HG03575 (cell line): Measurements from ENCODE around the gene VAPB.

Source experiments
- ATAC-seq: cut with Tn5 transposase; IDR thresholded peaks from one replicate; pipeline ENCODE4 v1.9.1; 2021; ENCODE audit not compliant: unreplicated experiment, insufficient number of reproducible peaks, low FRiP score; ENCODE audit errors: extremely low read depth

VAPB gene

DNA sequence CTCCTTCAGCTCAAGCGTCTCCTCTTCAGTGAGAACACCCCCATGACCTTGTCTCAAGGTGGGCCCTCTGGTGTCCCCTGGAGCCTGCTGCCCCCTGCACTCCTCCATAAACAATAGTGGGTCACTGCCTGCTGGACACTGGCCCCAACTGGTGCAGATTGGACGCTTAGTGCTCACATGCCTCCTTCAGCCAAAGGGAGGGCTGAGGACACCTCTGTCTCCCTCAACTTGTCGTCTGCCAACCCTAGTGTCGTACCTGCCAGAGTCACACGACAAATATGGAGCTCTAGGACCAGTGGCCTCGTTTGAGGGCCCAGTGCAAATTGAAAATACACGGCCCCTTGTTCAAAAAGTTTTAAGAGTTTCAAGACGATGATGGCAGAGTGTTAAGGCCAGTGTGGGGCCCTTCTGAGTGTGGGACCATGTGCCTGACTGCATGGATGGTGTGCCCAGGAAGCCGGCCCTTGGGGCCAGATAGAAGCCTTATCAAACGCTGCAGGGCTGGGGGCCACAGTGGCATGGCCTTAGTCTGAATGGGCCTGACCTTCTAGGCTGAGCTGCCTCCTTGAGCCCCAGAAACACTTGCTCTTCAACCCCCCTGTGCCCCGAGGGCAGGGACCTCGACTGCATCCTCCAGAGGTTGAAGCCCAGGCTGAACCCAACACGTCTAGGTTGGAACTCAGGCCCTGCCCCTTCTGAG lies 106.0 kb downstream of the VAPB start:
- ATAC-seq = no peak

DNA sequence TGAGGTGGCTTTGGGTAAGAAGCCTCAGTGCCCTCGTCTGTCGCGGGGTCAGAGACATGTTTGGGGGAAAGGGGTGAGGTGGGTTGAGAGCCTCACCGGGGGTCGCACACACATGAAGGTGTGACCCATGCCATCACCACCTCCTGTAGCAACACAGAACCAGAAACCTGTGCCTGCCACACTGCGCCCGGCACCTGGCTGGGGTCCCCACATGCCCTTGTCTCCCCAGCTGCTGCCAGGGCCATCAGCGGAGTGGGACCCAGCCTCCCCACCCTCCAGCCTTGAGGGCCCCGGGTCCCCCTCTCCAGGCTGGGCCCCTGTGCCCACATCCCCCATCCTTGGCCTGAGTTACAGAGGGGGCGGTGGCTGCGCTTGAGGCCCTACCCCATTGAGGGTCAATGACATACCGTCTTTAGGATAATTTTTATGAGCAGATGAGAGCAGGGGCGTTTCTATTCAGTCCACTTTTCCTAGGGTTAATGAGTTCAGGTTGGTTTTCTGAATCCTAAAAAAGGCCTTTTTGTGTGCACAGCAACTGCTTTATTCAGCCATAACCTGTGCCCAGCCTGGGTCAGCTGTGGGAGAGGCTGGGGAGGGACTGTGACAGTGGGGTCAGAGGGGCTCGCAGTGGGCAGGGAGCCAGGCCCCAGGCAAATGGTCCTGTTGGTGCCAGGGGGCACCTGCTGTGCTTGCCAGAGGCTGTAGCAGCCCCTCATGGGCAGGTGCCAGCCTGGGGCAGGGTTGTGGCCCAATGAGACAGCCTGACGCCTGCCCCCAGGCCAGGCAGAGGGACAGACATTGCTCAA lies 106.8 kb downstream of the VAPB start:
- ATAC-seq = no peak

DNA sequence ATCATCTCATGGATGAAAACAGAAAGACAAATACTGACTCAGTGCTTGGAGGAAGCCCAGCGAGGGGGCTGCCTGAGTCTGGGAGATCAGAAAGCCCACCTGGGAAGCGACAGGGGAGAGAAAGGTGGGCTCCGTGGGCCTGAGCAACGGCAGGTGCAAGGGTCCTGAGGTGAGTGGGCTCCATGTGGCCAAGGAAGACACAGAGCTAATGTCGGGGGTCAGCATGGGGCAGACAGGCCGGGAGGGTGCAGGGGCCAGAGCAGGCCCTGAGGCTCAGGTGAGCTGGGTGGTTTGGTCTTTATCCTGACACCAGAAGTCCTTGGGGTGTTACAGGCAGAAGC lies 107.4 kb downstream of the VAPB start:
- ATAC-seq = no peak

DNA sequence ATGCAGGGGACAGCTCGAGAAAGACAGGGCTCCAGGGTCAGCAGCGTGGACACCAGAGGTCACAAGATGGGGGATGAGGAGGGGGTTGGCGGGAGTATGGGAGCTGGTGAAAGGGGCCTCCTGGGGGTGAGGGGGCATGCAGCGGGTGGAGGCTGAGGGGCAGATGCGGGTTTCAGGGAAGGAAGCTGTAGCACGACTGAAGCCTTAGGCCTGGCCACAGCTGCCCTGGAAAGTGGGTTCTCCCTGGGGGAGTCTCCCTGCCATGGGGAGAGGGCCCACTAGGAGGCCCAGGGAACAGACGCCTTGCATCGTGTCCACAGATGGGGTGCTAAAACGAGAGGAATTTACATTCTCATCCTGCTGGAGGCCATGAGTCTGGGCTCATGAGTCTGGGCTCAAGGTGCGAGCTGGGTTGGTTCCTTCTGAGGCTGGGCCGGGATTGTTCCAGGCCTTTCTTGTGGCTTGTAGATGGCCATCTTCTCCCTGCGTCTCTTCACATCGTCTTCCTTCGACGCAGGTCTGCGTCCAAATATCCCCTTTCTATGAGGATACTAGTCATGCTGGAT lies 108.1 kb downstream of the VAPB start:
- ATAC-seq = no peak

DNA sequence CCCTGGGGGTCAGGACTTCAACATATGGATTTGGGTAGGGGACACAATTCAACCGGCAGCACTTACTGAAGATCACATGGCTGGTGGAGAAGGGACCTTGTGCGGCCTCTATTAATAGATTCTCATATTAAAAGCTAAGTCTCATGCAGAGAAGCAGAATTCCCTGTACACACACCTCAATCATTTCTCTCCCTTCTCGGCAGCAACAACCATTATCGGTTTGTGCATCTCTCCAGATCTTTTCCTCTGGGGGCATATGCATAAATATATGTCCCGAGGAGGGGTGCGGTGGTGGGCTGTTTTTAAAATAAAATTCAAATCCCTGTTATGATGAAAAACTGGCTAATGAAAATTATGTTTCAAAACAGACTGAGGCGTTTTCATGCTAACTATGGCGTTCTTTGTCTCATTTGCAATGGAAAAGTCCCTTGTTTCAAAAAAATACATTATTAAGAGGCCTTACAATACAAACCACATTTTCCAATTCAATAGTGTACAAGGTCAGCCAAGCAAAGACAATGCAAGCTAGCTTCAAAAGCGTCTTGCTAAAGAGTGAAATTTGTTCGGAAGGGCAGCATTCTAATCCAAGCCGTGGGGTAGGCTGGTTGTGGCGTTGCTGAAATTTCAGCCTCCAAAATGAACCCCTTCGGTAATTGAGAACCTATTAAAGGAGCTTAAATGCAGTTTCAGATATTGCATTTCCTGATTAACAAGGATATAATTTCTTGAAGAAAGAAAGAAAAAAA lies 108.9 kb downstream of the VAPB start:
- ATAC-seq = no peak

DNA sequence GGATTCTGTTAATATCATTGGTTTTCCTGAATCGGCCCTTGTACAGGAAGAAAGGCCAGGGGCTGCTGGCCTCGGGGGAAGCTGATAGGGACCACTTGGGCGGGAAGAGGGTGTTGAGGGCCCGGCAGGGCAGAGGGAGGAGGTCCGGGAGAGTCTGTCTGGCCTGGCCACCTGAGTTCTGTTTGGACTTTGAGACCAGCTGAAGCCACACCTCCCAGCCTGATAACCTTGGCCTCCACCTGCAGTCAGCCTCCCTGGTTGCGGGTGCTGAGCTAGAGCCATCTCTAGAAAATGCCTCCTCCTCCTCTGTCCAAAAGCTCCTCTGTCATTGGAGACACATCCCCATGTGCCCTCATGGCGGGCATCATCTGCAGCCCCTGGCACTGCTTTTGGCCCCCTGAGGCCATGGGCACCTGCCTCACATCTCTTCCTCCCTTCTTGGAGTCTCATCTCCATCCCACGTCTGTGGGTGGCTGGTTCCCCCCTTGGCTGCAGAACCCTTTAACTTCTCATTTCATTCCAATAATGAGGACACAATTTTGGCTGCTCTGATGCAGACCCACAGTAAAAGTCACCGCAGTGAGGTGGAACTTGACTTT lies 109.5 kb downstream of the VAPB start:
- no peak for ATAC-seq

DNA sequence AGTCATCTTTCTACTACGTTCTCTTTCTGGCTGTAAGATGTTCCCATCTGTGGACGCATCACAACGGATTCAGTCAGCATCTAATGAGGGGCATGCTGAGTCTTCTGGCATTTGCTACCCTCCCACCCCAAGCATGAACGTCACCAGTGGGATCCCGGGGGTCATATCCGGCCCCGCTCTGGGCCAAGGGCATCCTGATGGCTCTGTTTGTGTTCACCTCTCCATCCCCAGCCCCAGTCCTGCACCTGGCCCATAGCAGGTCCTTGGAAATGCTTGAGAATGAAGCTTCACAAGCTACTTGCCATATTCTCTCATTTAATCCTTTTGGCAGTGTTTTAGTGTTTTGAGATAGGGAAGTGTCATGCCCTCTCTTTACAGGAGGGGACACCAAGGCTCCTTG lies 111.2 kb downstream of the VAPB start:
- no peak for ATAC-seq
